ENCODE data around the gene BAIAP2L1.

BAIAP2L1 gene

GRCh38 chr7:98286701-98287485, 114.0 kb downstream of the BAIAP2L1 start:
- H3K27ac ChIP-seq (ENCODE audit: extremely low read depth, low read depth, low read length), result peak overlapping the region; percentile 17; the same call in 1 of the 2 replicates
- POLR2A ChIA-PET, result no interaction called here
- CTCF ChIA-PET, result interaction anchor here (0.6 kb wide), 1 partner anchor 9 kb away, joined by 3 read pairs; no protein-coding TSS in a partner anchor
- H3K9me3 ChIP-seq (ENCODE audit: control insufficient read depth, insufficient read depth, low read depth, low read length), result no peaks in the 10 kb centered on the region
- TF ChIP-seq OSR2 (tag by site-specific recombination; IDR thresholded peaks at IDR 0.05), result no peak
- TF ChIP-seq, protein P1, sequence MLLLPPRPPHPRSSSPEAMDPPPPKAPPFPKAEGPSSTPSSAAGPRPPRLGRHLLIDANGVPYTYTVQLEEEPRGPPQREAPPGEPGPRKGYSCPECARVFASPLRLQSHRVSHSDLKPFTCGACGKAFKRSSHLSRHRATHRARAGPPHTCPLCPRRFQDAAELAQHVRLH (tag by site-specific recombination; IDR thresholded peaks at IDR 0.05), result no peak
- no peak for TF ChIP-seq ZNF830 (tag by site-specific recombination; IDR thresholded peaks at IDR 0.05; ENCODE audit: low read depth)
- no peak for TF ChIP-seq ZNF747 (tag by site-specific recombination; IDR thresholded peaks at IDR 0.05)
- peak; percentile 75 for TF ChIP-seq REST (tag by site-specific recombination; IDR thresholded peaks at IDR 0.05)
- no peak for TF ChIP-seq ZNF133 (tag by site-specific recombination; IDR thresholded peaks at IDR 0.05)
- no peak for TF ChIP-seq ZNF394 (tag by site-specific recombination; IDR thresholded peaks at IDR 0.05; ENCODE audit: borderline replicate concordance)
- TF ChIP-seq ZBTB20 (tag by site-specific recombination; IDR thresholded peaks at IDR 0.05), result 0 out of 2 replicates have a peak, but pooled peaks have one; percentile 24
- no peak for TF ChIP-seq ZNF24 (tag by site-specific recombination; IDR thresholded peaks at IDR 0.05)
- no peak for TF ChIP-seq ZNF132 (tag by site-specific recombination; IDR thresholded peaks at IDR 0.05; ENCODE audit: borderline replicate concordance)
- no peak for TF ChIP-seq ZNF48 (tag by site-specific recombination; IDR thresholded peaks at IDR 0.05)
- TF ChIP-seq ZBTB26 (tag by site-specific recombination; optimal IDR thresholded peaks at IDR 0.05), result no peak
- TF ChIP-seq ZNF354C (tag by site-specific recombination; IDR thresholded peaks at IDR 0.05; ENCODE audit: borderline replicate concordance, low read depth), result no peak
- TF ChIP-seq ZNF175 (tag by site-specific recombination; IDR thresholded peaks at IDR 0.05), result no peak
- no peak for TF ChIP-seq ZSCAN16 (tag by site-specific recombination; IDR thresholded peaks at IDR 0.05)
- TF ChIP-seq ZNF184 (tag by site-specific recombination; IDR thresholded peaks at IDR 0.05), result no peak
- TF ChIP-seq ZNF600 (tag by site-specific recombination; IDR thresholded peaks at IDR 0.05), result peak; percentile 21; the same call in 1 of the 2 replicates
- TF ChIP-seq, protein P2, sequence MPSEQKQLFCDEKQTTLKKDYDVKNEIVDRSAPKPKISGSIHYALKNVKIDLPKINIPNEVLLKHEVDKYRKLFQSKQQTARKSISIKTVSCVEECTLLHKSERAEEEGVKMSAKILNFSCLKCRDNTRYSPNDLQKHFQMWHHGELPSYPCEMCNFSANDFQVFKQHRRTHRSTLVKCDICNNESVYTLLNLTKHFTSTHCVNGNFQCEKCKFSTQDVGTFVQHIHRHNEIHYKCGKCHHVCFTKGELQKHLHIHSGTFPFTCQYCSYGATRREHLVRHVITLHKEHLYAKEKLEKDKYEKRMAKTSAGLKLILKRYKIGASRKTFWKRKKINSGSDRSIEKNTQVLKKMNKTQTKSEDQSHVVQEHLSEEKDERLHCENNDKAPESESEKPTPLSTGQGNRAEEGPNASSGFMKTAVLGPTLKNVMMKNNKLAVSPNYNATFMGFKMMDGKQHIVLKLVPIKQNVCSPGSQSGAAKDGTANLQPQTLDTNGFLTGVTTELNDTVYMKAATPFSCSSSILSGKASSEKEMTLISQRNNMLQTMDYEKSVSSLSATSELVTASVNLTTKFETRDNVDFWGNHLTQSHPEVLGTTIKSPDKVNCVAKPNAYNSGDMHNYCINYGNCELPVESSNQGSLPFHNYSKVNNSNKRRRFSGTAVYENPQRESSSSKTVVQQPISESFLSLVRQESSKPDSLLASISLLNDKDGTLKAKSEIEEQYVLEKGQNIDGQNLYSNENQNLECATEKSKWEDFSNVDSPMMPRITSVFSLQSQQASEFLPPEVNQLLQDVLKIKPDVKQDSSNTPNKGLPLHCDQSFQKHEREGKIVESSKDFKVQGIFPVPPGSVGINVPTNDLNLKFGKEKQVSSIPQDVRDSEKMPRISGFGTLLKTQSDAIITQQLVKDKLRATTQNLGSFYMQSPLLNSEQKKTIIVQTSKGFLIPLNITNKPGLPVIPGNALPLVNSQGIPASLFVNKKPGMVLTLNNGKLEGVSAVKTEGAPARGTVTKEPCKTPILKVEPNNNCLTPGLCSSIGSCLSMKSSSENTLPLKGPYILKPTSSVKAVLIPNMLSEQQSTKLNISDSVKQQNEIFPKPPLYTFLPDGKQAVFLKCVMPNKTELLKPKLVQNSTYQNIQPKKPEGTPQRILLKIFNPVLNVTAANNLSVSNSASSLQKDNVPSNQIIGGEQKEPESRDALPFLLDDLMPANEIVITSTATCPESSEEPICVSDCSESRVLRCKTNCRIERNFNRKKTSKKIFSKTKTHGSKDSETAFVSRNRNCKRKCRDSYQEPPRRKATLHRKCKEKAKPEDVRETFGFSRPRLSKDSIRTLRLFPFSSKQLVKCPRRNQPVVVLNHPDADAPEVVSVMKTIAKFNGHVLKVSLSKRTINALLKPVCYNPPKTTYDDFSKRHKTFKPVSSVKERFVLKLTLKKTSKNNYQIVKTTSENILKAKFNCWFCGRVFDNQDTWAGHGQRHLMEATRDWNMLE (tag by site-specific recombination; conservative IDR thresholded peaks at IDR 0.05; ENCODE audit: low read depth), result no peak
- H3K4me1 ChIP-seq (ENCODE audit: control insufficient read depth, insufficient read depth, low read length), result peaks cover 7% of the 10 kb centered on the region
- no peak overlapping the region for H3K4me3 ChIP-seq (ENCODE audit: low read depth, low read length)
- H3K36me3 ChIP-seq (ENCODE audit: control insufficient read depth in 2 of 2, insufficient read depth in 1 of 2, low read length in 2 of 2), result peaks cover 0 to 56% of the 10 kb centered on the region in 2 experiments; a peak in 2 of 3 replicates
